Endothelial cell of umbilical vein (primary cell): ENCODE measurements around the gene HYAL3. TPM values are rescaled to one million over a fixed set of nuclear protein-coding genes. Genes with fewer than 3 reads are reported as not detected.

Source experiments
- BruUV-seq: library from RNA; stranded (reverse); fragments of 400-500 nt; replicated peaks from 2 replicates; lab custom pipeline; 2021; lab: Mats Ljungman, UMichigan
- CTCF ChIA-PET: fragments of 300-600, 350-600 bp; sonication (Branson Sonifier 250); formaldehyde crosslinking; loops from one replicate; lab custom pipeline; 2021; ENCODE audit warnings: antibody characterized with exemption, inconsistent platforms; lab: Charles Lee
- POLR2A ChIA-PET: fragments of 300-600, 350-600 bp; sonication (Branson Sonifier 250); formaldehyde crosslinking; loops from one replicate; lab custom pipeline; 2021; ENCODE audit warnings: antibody characterized with exemption, inconsistent platforms; lab: Charles Lee
- DNase-seq: peaks from one replicate; pipeline ENCODE4 v3.0.0-alpha.2; 2011; ENCODE audit warnings: low read depth, low spot score
- FAIRE-seq: peaks from 2 replicates; lab custom pipeline; 2011; peaks lifted over from hg19 to GRCh38; lab: Jason Lieb, UNC
- H2AFZ ChIP-seq: 2 replicates; pipeline ENCODE4 v1.6.0; 2012; ENCODE audit warnings: low read depth, low read length, control low read depth, inconsistent platforms
- H3K27ac ChIP-seq: 2 replicates; pipeline ENCODE4 v1.5.1; 2011; ENCODE audit warnings: low read depth, mild to moderate bottlenecking, control low read depth, low read length, moderate library complexity; ENCODE audit not compliant: insufficient read depth
- H3K27me3 ChIP-seq, 2 experiments: 2 replicates each; pipeline versions ENCODE4 v1.6.0 to v1.6.1; 2011; ENCODE audit warnings: low read length in 2 of 2, mixed read lengths in 1 of 2; ENCODE audit not compliant: control insufficient read depth in 2 of 2, insufficient read depth in 2 of 2
- H3K36me3 ChIP-seq, 2 experiments: 2 replicates in 1 of 2; 3 replicates in 1 of 2; pipeline ENCODE4 v1.5.1; 2011; ENCODE audit warnings: low read length in 2 of 2, mild to moderate bottlenecking in 1 of 2, moderate library complexity in 1 of 2; ENCODE audit not compliant: control insufficient read depth in 2 of 2, insufficient read depth in 2 of 2; ENCODE audit errors: extremely low read depth in 1 of 2
- H3K4me1 ChIP-seq: 3 replicates; pipeline ENCODE4 v1.5.1; 2011; ENCODE audit warnings: mild to moderate bottlenecking, low read length; ENCODE audit not compliant: control insufficient read depth, insufficient read depth; ENCODE audit errors: extremely low read depth
- H3K4me2 ChIP-seq: 2 replicates; pipeline ENCODE4 v1.6.1; 2011; ENCODE audit warnings: low read length, control low read depth, mixed read lengths; ENCODE audit not compliant: insufficient read depth
- H3K4me3 ChIP-seq, 3 experiments: fragments of 200-600 bp in 1 of 3; sonication (generic), shearing (Covaris generic) in 1 of 3; replicated peaks in 1 of 3; 2 replicates each; pipeline ENCODE4 v1.5.1; 2011 to 2016; ENCODE audit warnings: control low read depth in 3 of 3, low read length in 3 of 3, mild to moderate bottlenecking in 2 of 3, inconsistent platforms in 1 of 3, low read depth in 1 of 3, moderate library complexity in 1 of 3; ENCODE audit not compliant: insufficient read depth in 1 of 3
- H3K79me2 ChIP-seq: 2 replicates; pipeline ENCODE4 v1.6.0; 2012; ENCODE audit warnings: low read length, inconsistent platforms; ENCODE audit not compliant: control insufficient read depth, insufficient read depth
- H3K9ac ChIP-seq: replicated peaks from 2 replicates; pipeline ENCODE3; 2011; ENCODE audit warnings: low read length, control low read depth; ENCODE audit not compliant: insufficient read depth; ENCODE audit errors: extremely low read depth
- H3K9me1 ChIP-seq: replicated peaks from 3 replicates; pipeline ENCODE4 v1.6.0; 2011; ENCODE audit warnings: mild to moderate bottlenecking, low read length; ENCODE audit not compliant: control insufficient read depth, insufficient read depth; ENCODE audit errors: extremely low read depth
- H3K9me3 ChIP-seq: replicated peaks from 2 replicates; pipeline ENCODE4 v1.5.1; 2012; ENCODE audit warnings: low read length, inconsistent platforms; ENCODE audit not compliant: control insufficient read depth, insufficient read depth
- H4K20me1 ChIP-seq: replicated peaks from 2 replicates; pipeline ENCODE3; 2011; ENCODE audit warnings: mild to moderate bottlenecking, low read length; ENCODE audit not compliant: control insufficient read depth, insufficient read depth; ENCODE audit errors: extremely low read depth
- FOS ChIP-seq: IDR thresholded peaks from 2 replicates; pipeline ENCODE4 v1.6.1; 2011; ENCODE audit warnings: mild to moderate bottlenecking, low read length, moderate library complexity, borderline replicate concordance; ENCODE audit not compliant: insufficient read depth
- GATA2 ChIP-seq: IDR thresholded peaks from 2 replicates; pipeline ENCODE4 v1.7.0; 2011; ENCODE audit warnings: low read depth, mild to moderate bottlenecking, moderate library complexity, mixed read lengths, low read length; ENCODE audit not compliant: insufficient read length, insufficient read depth
- JUN ChIP-seq: IDR thresholded peaks from 2 replicates; pipeline ENCODE4 v1.6.1; 2011; ENCODE audit warnings: borderline replicate concordance, low read depth; ENCODE audit not compliant: insufficient read length, insufficient read depth
- MYC ChIP-seq: IDR thresholded peaks from one replicate; pipeline ENCODE4 v1.6.1; 2011; ENCODE audit warnings: mild to moderate bottlenecking, low read depth, low read length
- POLR2A ChIP-seq: IDR thresholded peaks from 2 replicates; pipeline ENCODE4 v1.6.1; 2012; ENCODE audit warnings: low read depth, mild to moderate bottlenecking, control low read depth, low read length
- POLR2AphosphoS5 ChIP-seq: IDR thresholded peaks from 2 replicates; pipeline ENCODE4 v1.6.1; 2012; ENCODE audit warnings: low read depth, mild to moderate bottlenecking, control low read depth, low read length, moderate library complexity; ENCODE audit not compliant: insufficient read depth
- dilution Hi-C: fragments of 300-500 bp; cut with MboI; formaldehyde crosslinking; loops from one replicate; pipeline ENCODE4 v1.15.0; 2019; ENCODE audit warnings: low sequenced_read_pairs; ENCODE audit not compliant: extremely low pct_ligation_motif_present
- intact Hi-C: fragments of 100-400 bp; cut with micrococcal nuclease; formaldehyde crosslinking; loops from one replicate; pipeline ENCODE4 v1.10.0; 2022
- polyA plus RNA-seq, 4 experiments: library from polyadenylated mRNA; depleted of rRNA in 3 of 4; stranded (reverse) in 3 of 4; unstranded in 1 of 4; fragments of >200 nt; gene quantifications; 2 replicates each; pipeline versions ENCODE4 v1.2.1 to v1.2.3, GENCODE V29; 2011 to 2012; ENCODE audit warnings: missing spikeins in 1 of 4
- total RNA-seq: library from RNA; stranded (reverse); gene quantifications from 2 replicates; pipeline ENCODE4 v1.2.3, GENCODE V29; 2021

The HYAL3 gene
- total and polyA plus RNA-seq, 2 donors (not counting 3 experiments of a cell fraction or from before 2014, with no cell fraction given), result 4.8 to 11.5 TPM

DNA sequence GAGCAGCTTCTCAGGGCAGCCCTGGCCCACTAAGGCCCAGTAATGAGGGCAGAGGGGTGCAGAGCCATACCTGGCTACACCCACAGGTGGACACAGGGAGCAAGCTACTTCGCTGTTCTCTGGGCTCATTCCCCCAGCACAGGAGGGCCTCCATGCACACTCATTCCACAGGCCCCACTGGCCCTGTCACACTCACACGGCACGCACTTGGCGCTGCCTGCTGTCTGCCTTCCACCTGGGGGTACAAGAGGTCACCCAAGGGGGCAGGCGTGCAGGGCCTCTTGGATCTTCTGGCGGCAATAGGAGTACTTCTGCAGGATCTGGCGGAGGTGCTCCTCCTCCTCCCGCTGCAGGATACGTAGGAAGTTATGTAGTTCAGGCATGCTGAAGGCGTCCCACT is 31.1 kb upstream of the HYAL3 start:
- Histone ChIP-seq H3K9ac (no peak overlapping the region), H3K9me1 (no peaks in the 10 kb centered on the region), H3K36me3 (peaks cover 20 to 38% of the 10 kb centered on the region in 2 experiments), H3K4me2 (no peak overlapping the region), H3K27me3 (no peaks in the 10 kb centered on the region), H3K9me3 (no peaks in the 10 kb centered on the region), H2AFZ (no peak overlapping the region), H3K27ac (no peak overlapping the region), H3K4me3 (no peak overlapping the region), H4K20me1 (no peaks in the 10 kb centered on the region), H3K4me1 (peaks cover 34% of the 10 kb centered on the region), H3K79me2 (peaks cover 57% of the 10 kb centered on the region)
- dilution Hi-C loops (no loop called here), intact Hi-C loops (no loop called here)
- DNase-seq (no peak), FAIRE-seq (no peak)
- ChIA-PET POLR2A (no interaction called here), CTCF (no interaction called here)
- no TSS peak for BruUV-seq
- no peak for TF ChIP-seq MYC
- no peak for TF ChIP-seq POLR2A
- TF ChIP-seq FOS, result no peak
- TF ChIP-seq GATA2, result no peak

DNA sequence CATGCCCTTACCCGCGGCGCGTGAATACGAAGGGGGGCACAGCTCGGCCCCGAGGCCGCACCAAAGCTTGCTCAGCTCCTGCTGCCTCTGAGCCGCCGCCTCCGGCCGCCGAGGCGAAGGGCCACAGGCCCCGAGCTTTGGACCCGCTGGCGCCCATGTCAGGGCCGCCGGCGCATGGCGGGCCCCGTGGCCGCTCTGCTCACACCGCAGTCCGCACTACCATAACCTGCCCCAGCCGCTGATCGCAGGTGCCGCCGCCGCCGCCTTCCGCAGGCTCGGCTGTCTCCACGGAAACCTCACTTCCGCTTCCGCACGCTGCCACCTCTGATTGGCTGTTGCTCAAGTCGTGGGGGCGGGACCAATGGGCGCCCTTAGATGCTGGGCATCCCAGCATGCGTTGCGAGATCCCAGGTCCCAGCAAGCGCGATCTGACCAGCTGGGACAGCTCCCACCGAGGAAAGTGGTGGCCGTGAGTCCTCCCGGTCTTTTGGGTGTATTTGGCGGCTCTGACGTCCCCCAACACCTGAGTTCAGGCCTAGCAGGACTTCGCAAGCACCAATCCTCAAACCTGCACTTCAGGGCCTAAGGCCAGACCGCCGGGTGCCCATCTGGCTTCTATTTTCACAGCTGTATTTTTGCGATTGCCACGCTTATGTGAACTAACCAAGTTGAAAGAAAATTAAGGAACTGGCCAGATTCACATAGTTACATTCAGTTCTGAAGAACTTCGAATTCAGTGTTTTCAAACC is 28.9 kb upstream of the HYAL3 start, which contains the start of gene TUSC2:
Gene TUSC2, minus strand, starts transcription at position 281 of the 749 bp plus-strand sequence. Its CDS starts 124 bp downstream, at position 157.
- Histone ChIP-seq H3K9me1 (no peaks in the 10 kb centered on the region), H3K27me3 (no peaks in the 10 kb centered on the region), H3K4me1 (peaks cover 28% of the 10 kb centered on the region), H4K20me1 (no peaks in the 10 kb centered on the region), H2AFZ (peak within 1 kb of the TSS; percentile 42), H3K79me2 (peaks cover 35% of the 10 kb centered on the region), H3K4me3 (peak within 1 kb of the TSS; percentile 69 to 88 (median 86)), H3K9ac (peak within 1 kb of the TSS; percentile 87), H3K4me2 (peak within 1 kb of the TSS; percentile 83), H3K27ac (peak within 1 kb of the TSS; percentile 70), H3K9me3 (no peaks in the 10 kb centered on the region), H3K36me3 (peaks cover 20 to 39% of the 10 kb centered on the region in 2 experiments)
- dilution Hi-C loops (no loop called here), intact Hi-C loops (loop anchor here (1.0 kb wide), 1 partner anchor 9 kb away; no protein-coding TSS in a partner anchor)
- DNase-seq (peak; percentile 97), FAIRE-seq (peak; percentile 99)
- CTCF ChIA-PET, result interaction anchor here (0.8 to 1.8 kb wide), 5 partner anchors 8 to 102 kb away, joined by 3 to 13 read pairs (median 4); partner anchors contain the start of genes HYAL3 and NAA80
- no TSS peak for BruUV-seq
- TF ChIP-seq JUN (no peak), POLR2AphosphoS5 (peak; percentile 95), POLR2A (peak; percentile 96)
- POLR2A ChIA-PET, result interaction anchor here (0.7 to 1.9 kb wide), 7 partner anchors 8 to 93 kb away, joined by 3 to 8 read pairs (median 4); partner anchors contain the start of genes GNAI2 and IFRD2
